GM21737 (cell line): ENCODE results near the gene LOXL4.

Source experiments
- ATAC-seq: cut with Tn5 transposase; IDR thresholded peaks from one replicate; pipeline ENCODE4 v1.9.1; 2021; ENCODE audit warnings: mild to moderate bottlenecking, moderate library complexity; ENCODE audit not compliant: unreplicated experiment

The LOXL4 gene

DNA sequence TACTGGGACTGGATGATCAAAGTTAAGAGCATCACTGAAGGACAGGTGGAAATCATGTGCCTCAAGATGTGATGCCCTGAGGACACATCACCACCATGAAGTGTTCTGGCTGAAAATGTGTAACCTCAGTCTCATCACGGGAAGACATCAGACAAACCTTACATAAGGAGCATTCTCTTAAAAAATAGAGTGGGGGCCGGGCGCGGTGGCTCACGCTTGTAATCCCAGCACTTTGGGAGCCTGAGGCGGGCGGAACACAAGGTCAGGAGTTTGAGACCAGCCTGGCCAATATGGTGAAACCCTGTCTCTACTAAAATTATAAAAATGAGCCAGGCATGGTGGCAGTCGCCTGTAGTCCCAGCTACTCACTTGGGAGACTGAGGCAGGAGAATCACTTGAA, 65.6 kb downstream of the LOXL4 start:
- ATAC-seq, result no peak

DNA sequence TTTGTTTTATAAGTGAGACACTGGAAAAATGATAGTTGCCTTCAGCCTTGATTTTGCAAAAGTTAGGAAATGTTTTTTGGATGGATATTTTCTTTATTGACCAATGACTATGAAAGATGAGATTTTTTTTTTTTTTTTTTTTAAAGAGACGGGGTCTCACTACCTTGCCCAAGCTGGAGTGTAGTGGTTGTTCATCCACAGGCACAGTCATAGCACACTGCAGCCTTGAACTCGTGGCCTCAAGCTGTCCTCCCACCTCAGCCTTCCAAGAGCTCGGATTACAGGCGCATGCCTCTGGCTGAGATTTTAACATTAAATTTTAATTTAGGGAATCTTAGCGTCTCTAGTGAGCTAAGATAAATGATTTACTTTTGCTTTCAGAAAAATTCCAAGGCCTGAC, 66.2 kb downstream of the LOXL4 start:
- ATAC-seq, result no peak
